ENCODE measurements around the gene ALKBH5.
A peak's percentile ranks its signal among the peaks of the same experiment; 100 is the strongest.

Gene ALKBH5

DNA sequence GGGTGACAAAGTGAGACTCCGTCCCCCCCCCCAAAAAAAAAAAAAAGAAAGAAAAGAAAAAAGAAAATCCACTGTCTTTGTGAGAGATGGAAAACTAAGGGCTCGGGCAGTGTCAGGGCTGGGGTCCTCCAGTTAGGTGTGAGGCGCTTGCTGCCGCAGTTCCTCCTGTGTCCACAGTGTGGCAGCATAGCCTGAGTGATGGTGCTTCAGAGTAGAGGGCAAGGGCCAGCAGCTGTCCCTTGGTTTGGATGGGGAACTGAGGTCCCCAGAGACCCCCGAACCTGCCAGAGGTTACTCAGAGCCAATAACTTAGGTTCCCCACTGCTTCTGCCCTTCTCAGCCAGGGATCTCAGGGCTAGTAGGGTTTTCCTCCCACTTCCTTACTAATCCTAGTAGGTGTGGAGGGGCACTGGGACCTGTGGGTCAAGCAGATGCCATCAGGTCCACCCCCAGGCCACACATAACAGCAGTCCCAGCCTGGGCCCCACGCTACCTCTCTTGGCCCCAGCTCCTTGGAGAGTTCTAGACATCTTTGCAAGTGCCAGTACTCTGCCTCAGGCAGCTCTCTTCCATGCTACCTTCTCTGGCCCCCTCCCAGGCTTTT is 33.9 kb downstream of the ALKBH5 start:
- H3K4me3 ChIP-seq (ENCODE audit: low read length): no peak overlapping the region
- TF ChIP-seq, protein P1, sequence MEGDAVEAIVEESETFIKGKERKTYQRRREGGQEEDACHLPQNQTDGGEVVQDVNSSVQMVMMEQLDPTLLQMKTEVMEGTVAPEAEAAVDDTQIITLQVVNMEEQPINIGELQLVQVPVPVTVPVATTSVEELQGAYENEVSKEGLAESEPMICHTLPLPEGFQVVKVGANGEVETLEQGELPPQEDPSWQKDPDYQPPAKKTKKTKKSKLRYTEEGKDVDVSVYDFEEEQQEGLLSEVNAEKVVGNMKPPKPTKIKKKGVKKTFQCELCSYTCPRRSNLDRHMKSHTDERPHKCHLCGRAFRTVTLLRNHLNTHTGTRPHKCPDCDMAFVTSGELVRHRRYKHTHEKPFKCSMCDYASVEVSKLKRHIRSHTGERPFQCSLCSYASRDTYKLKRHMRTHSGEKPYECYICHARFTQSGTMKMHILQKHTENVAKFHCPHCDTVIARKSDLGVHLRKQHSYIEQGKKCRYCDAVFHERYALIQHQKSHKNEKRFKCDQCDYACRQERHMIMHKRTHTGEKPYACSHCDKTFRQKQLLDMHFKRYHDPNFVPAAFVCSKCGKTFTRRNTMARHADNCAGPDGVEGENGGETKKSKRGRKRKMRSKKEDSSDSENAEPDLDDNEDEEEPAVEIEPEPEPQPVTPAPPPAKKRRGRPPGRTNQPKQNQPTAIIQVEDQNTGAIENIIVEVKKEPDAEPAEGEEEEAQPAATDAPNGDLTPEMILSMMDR (conservative IDR thresholded peaks at IDR 0.05; ENCODE audit: low read depth, low read length): peak; percentile 99
- DNase-seq (ENCODE audit: low read depth): no peak

DNA sequence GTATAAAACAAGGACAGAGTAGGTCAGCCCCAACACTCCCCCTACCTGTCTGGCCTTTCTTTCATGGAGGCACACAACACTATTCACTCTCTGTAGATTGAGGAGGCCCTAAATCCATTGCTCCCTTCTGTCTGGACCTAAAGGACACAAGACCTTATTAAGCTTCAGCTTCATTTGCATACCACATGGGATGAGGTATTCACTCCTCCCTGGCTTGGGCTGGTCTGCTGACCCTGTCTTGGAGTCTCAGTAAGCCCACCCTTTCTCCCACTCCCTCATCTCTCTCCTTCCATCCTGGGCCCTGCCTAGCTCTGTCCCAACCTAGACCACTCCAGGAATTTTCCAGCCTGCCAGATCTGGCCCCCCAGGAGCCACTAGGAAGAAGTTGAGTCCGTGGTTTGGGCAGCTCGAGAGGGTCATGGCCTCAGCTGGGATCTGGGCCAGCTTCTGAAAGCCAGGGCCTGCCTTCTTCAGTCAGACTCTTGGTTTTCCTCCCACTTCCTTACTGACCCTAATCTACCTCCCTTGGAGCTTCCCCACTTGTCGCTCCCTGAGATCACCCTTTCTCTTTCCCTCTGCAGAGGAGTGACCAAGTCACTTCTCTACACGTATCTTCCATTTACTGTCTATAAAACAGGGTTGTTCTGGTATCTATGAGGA is 35.3 kb downstream of the ALKBH5 start:
- TF ChIP-seq, protein P1 (conservative IDR thresholded peaks at IDR 0.05; ENCODE audit: low read depth, low read length): no peak
- DNase-seq (ENCODE audit: low read depth): no peak
- no peak overlapping the region for H3K4me3 ChIP-seq (ENCODE audit: low read length)

DNA sequence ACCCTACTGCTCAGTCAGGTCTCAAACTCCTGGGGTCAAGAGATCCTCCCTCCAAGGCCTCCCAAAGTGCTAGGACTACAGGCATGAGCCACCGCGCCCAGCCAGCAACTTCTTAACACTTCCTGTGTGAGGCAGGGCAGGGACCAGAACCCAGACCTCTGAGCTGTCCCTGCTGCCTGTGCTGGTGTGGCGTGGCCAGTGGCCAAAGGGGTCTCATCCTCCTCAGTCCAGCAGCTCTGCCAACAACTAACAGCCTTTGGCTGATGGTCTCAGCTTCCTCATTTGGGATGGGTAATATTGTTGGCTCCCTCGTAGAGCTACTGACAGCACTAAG is 40.4 kb downstream of the ALKBH5 start:
- TF ChIP-seq, protein P1 (conservative IDR thresholded peaks at IDR 0.05; ENCODE audit: low read depth, low read length): no peak
- DNase-seq (ENCODE audit: low read depth): no peak
- H3K4me3 ChIP-seq (ENCODE audit: low read length): no peak overlapping the region

DNA sequence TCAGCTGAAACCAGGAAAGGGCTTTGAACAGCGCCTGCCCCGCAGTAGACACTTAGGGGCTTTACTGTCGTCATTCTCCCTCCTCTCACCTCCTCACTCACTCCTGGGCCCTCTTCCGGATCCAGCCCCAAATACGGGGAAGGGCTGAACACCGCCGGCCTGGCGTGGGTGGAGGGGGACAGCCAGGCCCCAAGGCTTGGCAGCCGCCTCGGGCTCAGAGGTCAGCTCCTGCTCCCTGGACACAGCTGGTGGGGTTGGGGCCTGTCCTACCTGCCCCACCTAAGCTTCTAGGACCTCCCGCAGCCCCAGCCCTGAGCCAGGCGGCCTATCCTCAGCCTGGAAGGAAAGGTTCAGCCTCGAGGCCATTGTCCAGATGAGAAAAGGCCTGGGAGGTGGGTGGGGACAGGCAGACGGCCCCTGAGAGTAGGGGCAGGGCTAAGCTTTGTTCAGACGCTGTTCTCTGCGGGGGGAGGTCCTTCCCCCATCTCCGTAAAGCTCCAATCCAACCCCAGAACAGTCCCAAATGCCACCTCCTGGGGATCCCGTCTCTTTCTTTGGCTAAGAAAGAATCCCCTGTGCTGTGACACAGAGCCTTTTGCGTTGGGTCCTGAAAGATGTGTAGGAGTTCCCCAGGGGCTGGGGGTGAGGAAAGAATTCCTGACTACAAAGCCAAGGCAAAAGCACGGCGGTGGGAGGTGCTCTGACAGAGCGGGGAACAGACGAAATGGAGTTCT is 40.9 kb downstream of the ALKBH5 start:
- TF ChIP-seq, protein P1 (conservative IDR thresholded peaks at IDR 0.05; ENCODE audit: low read depth, low read length): no peak
- peak overlapping the region; percentile 46 for H3K4me3 ChIP-seq (ENCODE audit: low read length)
- no peak for DNase-seq (ENCODE audit: low read depth)

DNA sequence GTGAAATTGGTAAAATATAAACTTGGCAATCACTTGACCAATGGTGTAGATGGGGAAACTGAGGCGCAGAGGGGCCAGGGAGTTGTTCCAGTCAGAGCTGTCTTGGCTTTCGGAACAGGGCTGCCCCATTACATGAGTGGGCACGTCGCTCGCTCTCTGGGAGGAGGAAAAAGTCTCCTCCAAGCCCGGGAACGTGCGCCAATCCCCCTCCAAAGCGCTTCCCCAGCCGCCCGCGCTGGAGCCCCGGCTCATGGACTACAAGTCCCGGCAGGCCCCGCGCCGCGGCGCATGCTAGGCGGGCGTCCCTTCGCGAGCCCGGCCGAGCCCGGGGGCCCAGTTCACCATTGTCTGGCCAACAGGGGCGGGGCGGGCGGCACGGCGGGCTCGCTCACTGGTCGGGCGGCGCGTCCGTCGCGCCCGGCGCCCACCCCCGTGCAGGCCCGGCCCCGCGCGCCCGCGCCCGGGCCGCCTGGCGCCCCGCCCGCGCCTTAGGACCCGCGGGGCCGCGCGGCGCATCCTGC is 41.6 kb downstream of the ALKBH5 start, which contains the start of gene LLGL1:
TSS of gene LLGL1 (plus strand) at position 515 of the 521 bp plus-strand sequence. CDS start 48 bp downstream, outside the sequence.
- DNase-seq (ENCODE audit: low read depth): peak; percentile 67
- TF ChIP-seq, protein P1 (conservative IDR thresholded peaks at IDR 0.05; ENCODE audit: low read depth, low read length): no peak
- H3K4me3 ChIP-seq (ENCODE audit: low read length): peak within 1 kb of the TSS; percentile 89

DNA sequence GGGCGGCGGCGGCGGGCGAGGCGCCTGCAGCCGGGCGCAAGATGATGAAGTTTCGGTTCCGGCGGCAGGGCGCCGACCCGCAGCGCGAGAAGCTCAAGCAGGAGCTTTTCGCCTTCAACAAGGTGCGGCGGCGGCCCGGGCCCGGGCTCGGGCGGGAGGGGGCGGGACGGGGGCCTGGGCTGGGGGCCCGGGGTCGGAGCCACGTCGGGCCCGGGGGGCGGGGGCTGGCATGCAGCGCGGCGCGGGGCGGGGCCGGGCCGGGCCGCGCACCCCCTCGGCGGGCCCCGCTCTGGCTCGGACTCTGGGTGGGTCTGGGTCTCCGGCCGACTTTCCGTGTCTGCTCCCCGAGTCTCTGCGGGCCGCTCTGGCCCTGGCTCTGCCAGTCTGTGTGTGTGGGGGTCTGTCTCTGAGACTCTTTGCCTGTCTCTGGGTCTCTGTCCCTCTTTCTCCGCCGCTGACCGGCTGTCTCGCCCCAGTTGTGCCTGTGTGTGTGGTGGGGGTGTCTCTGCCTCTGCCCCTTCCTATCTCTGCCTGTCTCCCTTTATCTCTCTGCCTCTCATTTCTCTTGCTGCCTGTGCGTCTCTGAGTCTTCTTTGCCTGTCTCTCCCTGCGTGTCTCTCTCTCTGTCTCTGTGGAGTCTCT is 42.1 kb downstream of the ALKBH5 start:
- TF ChIP-seq, protein P1 (conservative IDR thresholded peaks at IDR 0.05; ENCODE audit: low read depth, low read length): no peak
- peak overlapping the region; percentile 89 for H3K4me3 ChIP-seq (ENCODE audit: low read length)
- no peak for DNase-seq (ENCODE audit: low read depth)
